ENCODE measurements around the gene CTSA. TPM values are rescaled to one million over a fixed set of nuclear protein-coding genes. Genes with fewer than 3 reads are reported as not detected.

Gene CTSA
- total and polyA plus RNA-seq, 9 of the 15 experiments (the other 6 are each of a cell fraction or from before 2014, with no cell fraction given), result 8.8 to 61.7 (median 28.3) TPM

DNA sequence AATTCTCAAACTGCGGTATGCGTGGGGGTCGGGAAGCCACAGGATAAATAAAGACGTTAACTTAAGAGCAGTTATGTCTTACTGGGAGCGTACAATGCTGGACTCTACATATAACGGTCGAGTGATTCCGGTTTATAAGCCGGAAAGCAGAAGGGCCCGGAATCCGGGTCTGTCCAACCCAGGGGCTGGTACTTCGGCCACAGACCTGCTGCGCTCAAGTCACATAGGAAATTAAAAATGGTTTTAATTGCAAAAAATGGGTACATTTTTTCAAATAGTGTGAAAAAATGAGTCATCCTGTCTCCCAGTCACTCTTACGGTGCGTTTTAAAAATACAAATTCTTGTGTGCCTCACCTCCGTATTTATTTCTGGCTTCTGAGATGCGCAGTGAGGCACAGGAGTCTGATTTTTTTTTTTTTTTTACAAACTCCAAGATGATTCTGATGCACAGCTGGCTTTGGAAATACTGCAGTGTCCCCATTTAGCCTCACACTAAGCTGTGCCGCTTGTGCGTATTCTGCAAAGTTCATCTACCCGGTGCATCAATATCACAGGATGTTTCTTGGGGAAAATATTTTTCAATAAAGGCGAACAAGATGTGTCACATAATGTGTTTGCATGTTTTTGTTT lies 44.4 kb downstream of the CTSA start (continued):
- TF ChIP-seq, protein P1, sequence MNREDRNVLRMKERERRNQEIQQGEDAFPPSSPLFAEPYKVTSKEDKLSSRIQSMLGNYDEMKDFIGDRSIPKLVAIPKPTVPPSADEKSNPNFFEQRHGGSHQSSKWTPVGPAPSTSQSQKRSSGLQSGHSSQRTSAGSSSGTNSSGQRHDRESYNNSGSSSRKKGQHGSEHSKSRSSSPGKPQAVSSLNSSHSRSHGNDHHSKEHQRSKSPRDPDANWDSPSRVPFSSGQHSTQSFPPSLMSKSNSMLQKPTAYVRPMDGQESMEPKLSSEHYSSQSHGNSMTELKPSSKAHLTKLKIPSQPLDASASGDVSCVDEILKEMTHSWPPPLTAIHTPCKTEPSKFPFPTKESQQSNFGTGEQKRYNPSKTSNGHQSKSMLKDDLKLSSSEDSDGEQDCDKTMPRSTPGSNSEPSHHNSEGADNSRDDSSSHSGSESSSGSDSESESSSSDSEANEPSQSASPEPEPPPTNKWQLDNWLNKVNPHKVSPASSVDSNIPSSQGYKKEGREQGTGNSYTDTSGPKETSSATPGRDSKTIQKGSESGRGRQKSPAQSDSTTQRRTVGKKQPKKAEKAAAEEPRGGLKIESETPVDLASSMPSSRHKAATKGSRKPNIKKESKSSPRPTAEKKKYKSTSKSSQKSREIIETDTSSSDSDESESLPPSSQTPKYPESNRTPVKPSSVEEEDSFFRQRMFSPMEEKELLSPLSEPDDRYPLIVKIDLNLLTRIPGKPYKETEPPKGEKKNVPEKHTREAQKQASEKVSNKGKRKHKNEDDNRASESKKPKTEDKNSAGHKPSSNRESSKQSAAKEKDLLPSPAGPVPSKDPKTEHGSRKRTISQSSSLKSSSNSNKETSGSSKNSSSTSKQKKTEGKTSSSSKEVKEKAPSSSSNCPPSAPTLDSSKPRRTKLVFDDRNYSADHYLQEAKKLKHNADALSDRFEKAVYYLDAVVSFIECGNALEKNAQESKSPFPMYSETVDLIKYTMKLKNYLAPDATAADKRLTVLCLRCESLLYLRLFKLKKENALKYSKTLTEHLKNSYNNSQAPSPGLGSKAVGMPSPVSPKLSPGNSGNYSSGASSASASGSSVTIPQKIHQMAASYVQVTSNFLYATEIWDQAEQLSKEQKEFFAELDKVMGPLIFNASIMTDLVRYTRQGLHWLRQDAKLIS (CRISPR knock-in tag; IDR thresholded peaks at IDR 0.05), result no peak
- TF ChIP-seq FIP1L1 (IDR thresholded peaks at IDR 0.05; ENCODE audit: low read depth, low read length, poor library complexity, severe bottlenecking) (no peak), ZNF695 (CRISPR knock-in tag; IDR thresholded peaks at IDR 0.05) (no peak), DPF2 (IDR thresholded peaks at IDR 0.05) (peak; percentile 90), BDP1 (IDR thresholded peaks at IDR 0.05; ENCODE audit: insufficient read depth, insufficient read length) (no peak), ZNF696 (CRISPR knock-in tag; conservative IDR thresholded peaks at IDR 0.05) (no peak), ZNF707 (CRISPR knock-in tag; conservative IDR thresholded peaks at IDR 0.05) (no peak), ZNF584 (CRISPR knock-in tag; IDR thresholded peaks at IDR 0.05; ENCODE audit: low read depth) (no peak), ASH1L (IDR thresholded peaks at IDR 0.05; ENCODE audit: borderline replicate concordance, low read depth, partially characterized antibody) (no peak), SPI1 (IDR thresholded peaks at IDR 0.05; ENCODE audit: borderline replicate concordance, low read depth, low read length) (peak; percentile 48; the same call in 1 of the 2 replicates), JUNB (CRISPR knock-in tag; conservative IDR thresholded peaks at IDR 0.05) (no peak; the same call in 1 of the 2 replicates), ZFP36 (IDR thresholded peaks at IDR 0.05; ENCODE audit: low read depth, low read length, partially characterized antibody) (no peak), HDAC3 (IDR thresholded peaks at IDR 0.05; ENCODE audit: borderline replicate concordance, partially characterized antibody) (peak; percentile 94), ILK (tag; IDR thresholded peaks at IDR 0.05; ENCODE audit: borderline replicate concordance, low read depth) (no peak)
- TF ChIP-seq, protein P2, sequence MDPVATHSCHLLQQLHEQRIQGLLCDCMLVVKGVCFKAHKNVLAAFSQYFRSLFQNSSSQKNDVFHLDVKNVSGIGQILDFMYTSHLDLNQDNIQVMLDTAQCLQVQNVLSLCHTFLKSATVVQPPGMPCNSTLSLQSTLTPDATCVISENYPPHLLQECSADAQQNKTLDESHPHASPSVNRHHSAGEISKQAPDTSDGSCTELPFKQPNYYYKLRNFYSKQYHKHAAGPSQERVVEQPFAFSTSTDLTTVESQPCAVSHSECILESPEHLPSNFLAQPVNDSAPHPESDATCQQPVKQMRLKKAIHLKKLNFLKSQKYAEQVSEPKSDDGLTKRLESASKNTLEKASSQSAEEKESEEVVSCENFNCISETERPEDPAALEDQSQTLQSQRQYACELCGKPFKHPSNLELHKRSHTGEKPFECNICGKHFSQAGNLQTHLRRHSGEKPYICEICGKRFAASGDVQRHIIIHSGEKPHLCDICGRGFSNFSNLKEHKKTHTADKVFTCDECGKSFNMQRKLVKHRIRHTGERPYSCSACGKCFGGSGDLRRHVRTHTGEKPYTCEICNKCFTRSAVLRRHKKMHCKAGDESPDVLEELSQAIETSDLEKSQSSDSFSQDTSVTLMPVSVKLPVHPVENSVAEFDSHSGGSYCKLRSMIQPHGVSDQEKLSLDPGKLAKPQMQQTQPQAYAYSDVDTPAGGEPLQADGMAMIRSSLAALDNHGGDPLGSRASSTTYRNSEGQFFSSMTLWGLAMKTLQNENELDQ (CRISPR knock-in tag; IDR thresholded peaks at IDR 0.05; ENCODE audit: borderline replicate concordance), result no peak
- TF ChIP-seq, protein P3, sequence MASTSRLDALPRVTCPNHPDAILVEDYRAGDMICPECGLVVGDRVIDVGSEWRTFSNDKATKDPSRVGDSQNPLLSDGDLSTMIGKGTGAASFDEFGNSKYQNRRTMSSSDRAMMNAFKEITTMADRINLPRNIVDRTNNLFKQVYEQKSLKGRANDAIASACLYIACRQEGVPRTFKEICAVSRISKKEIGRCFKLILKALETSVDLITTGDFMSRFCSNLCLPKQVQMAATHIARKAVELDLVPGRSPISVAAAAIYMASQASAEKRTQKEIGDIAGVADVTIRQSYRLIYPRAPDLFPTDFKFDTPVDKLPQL (IDR thresholded peaks at IDR 0.05; ENCODE audit: extremely low read depth, insufficient read length), result no peak
- TF ChIP-seq, protein P4, sequence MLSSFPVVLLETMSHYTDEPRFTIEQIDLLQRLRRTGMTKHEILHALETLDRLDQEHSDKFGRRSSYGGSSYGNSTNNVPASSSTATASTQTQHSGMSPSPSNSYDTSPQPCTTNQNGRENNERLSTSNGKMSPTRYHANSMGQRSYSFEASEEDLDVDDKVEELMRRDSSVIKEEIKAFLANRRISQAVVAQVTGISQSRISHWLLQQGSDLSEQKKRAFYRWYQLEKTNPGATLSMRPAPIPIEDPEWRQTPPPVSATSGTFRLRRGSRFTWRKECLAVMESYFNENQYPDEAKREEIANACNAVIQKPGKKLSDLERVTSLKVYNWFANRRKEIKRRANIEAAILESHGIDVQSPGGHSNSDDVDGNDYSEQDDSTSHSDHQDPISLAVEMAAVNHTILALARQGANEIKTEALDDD (IDR thresholded peaks at IDR 0.05), result no peak
- TF ChIP-seq, protein P5, sequence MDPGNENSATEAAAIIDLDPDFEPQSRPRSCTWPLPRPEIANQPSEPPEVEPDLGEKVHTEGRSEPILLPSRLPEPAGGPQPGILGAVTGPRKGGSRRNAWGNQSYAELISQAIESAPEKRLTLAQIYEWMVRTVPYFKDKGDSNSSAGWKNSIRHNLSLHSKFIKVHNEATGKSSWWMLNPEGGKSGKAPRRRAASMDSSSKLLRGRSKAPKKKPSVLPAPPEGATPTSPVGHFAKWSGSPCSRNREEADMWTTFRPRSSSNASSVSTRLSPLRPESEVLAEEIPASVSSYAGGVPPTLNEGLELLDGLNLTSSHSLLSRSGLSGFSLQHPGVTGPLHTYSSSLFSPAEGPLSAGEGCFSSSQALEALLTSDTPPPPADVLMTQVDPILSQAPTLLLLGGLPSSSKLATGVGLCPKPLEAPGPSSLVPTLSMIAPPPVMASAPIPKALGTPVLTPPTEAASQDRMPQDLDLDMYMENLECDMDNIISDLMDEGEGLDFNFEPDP (CRISPR knock-in tag; IDR thresholded peaks at IDR 0.05), result no peak

Measured in K562 (cell line).